ENCODE measurements around the gene KIAA1328. TPM values are rescaled to one million over a fixed set of nuclear protein-coding genes. Genes with fewer than 3 reads are reported as not detected.

The KIAA1328 gene
- polyA plus RNA-seq, 1 donor (not counting 4 experiments of a cell fraction or from before 2014, with no cell fraction given), result 5.5 TPM

DNA sequence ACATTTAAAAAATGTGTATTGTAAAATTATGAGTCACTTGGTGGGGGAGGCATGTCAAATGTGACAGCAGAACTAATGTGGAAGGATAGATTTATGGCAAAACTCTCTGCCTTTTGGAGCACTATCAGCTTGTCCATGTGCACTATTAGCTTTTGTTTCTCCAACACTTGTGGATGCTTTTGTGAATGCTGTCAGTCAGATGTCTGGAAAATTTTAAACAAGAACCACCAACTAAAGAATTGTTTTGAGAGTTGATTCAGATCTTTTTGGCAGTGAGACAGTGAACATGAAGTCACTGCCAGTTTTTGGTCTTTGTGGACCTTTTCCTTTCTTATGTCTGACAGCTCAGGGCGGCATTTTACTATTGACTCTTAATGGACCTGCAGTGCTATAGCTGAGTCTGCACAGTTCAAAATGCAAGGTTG lies 72.4 kb downstream of the KIAA1328 start:
- Histone ChIP-seq H3K4me1 (ENCODE audit: control insufficient read depth, extremely low read depth, insufficient read depth, low read length) (no peaks in the 10 kb centered on the region), H3K9me3 (ENCODE audit: control insufficient read depth, low read depth, low read length) (no peaks in the 10 kb centered on the region), H2AFZ (ENCODE audit: control insufficient read depth, low read length) (no peak overlapping the region), H3K9me1 (ENCODE audit: control insufficient read depth, extremely low read depth, insufficient read depth, low read length) (no peaks in the 10 kb centered on the region), H3K4me3 (ENCODE audit: control insufficient read depth in 2 of 3, extremely low read depth in 1 of 3, insufficient read depth in 2 of 3, low read depth in 1 of 3, low read length in 3 of 3) (no peak overlapping the region), H3K27ac (ENCODE audit: control insufficient read depth, insufficient read depth, low read length) (no peak overlapping the region), H3K36me3 (ENCODE audit: control insufficient read depth in 2 of 2, extremely low read depth in 1 of 2, insufficient read depth in 2 of 2, low read length in 2 of 2) (no peaks in the 10 kb centered on the region), H3K4me2 (ENCODE audit: control insufficient read depth, extremely low read depth, insufficient read depth, low read depth, low read length) (no peak overlapping the region), H4K20me1 (ENCODE audit: control insufficient read depth, extremely low read depth, insufficient read depth, low read length) (no peaks in the 10 kb centered on the region), H3K79me2 (ENCODE audit: control insufficient read depth, insufficient read depth, low read length) (no peaks in the 10 kb centered on the region), H3K27me3 (ENCODE audit: control insufficient read depth, extremely low read depth, insufficient read depth, low read length) (no peaks in the 10 kb centered on the region), H3K9ac (ENCODE audit: control insufficient read depth, extremely low read depth, insufficient read depth, low read length) (no peak overlapping the region)
- TF ChIP-seq EZH2 (IDR thresholded peaks at IDR 0.05; ENCODE audit: low read length), result no peak
- TF ChIP-seq, protein P1, sequence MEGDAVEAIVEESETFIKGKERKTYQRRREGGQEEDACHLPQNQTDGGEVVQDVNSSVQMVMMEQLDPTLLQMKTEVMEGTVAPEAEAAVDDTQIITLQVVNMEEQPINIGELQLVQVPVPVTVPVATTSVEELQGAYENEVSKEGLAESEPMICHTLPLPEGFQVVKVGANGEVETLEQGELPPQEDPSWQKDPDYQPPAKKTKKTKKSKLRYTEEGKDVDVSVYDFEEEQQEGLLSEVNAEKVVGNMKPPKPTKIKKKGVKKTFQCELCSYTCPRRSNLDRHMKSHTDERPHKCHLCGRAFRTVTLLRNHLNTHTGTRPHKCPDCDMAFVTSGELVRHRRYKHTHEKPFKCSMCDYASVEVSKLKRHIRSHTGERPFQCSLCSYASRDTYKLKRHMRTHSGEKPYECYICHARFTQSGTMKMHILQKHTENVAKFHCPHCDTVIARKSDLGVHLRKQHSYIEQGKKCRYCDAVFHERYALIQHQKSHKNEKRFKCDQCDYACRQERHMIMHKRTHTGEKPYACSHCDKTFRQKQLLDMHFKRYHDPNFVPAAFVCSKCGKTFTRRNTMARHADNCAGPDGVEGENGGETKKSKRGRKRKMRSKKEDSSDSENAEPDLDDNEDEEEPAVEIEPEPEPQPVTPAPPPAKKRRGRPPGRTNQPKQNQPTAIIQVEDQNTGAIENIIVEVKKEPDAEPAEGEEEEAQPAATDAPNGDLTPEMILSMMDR (optimal IDR thresholded peaks at IDR 0.05 in 1 of 3, IDR thresholded peaks at IDR 0.05 in 1 of 3, conservative IDR thresholded peaks at IDR 0.05 in 1 of 3; ENCODE audit: extremely low read depth in 1 of 3, insufficient read depth in 2 of 3, low read length in 3 of 3), result no peak
- dilution Hi-C loops (cut with MboI; ENCODE audit: extremely low pct_ligation_motif_present, low sequenced_read_pairs), result no loop called here
- FAIRE-seq (no peak), DNase-seq (ENCODE audit: low read depth, low spot score) (no peak)

DNA sequence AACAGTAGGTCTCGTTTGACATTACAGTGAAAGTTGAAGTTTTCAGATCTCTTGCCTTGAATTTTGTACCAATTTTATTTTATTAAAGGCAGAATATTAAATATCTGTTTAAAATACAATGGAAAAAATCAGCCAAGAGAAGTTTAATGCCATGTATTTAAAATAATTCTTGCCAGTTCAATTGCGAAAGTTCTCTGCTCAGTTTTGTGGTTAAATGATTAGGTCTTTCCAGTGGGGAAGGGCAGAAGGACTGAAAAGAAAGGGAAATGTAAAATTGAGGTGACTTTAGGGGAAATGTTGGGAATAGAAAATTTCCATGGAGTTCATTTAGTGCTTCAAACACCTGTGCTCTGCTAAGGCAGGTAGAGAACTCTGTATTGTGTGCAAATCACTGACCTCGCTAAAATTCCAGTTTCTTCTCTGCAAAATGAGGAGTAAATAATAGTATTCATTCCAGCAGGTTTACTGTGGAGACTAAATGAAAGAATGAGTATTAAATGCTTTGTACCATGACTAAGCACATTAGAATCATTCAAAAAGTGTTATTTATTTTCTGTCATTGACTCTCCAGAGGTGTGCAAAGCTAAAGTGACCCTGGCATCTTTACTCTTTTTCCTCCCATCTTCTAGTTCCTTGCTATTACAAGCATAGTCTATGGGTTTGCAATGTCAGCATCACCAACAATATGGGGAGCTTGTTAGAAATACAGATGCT lies 74.4 kb downstream of the KIAA1328 start:
- Histone ChIP-seq H2AFZ (ENCODE audit: control insufficient read depth, low read length) (no peak overlapping the region), H3K27me3 (ENCODE audit: control insufficient read depth, extremely low read depth, insufficient read depth, low read length) (no peaks in the 10 kb centered on the region), H3K9me3 (ENCODE audit: control insufficient read depth, low read depth, low read length) (no peaks in the 10 kb centered on the region), H3K4me3 (ENCODE audit: control insufficient read depth in 2 of 3, extremely low read depth in 1 of 3, insufficient read depth in 2 of 3, low read depth in 1 of 3, low read length in 3 of 3) (no peak overlapping the region), H3K9ac (ENCODE audit: control insufficient read depth, extremely low read depth, insufficient read depth, low read length) (no peak overlapping the region), H3K36me3 (ENCODE audit: control insufficient read depth in 2 of 2, extremely low read depth in 1 of 2, insufficient read depth in 2 of 2, low read length in 2 of 2) (no peaks in the 10 kb centered on the region), H3K9me1 (ENCODE audit: control insufficient read depth, extremely low read depth, insufficient read depth, low read length) (no peaks in the 10 kb centered on the region), H3K27ac (ENCODE audit: control insufficient read depth, insufficient read depth, low read length) (no peak overlapping the region), H4K20me1 (ENCODE audit: control insufficient read depth, extremely low read depth, insufficient read depth, low read length) (no peaks in the 10 kb centered on the region), H3K79me2 (ENCODE audit: control insufficient read depth, insufficient read depth, low read length) (no peaks in the 10 kb centered on the region), H3K4me1 (ENCODE audit: control insufficient read depth, extremely low read depth, insufficient read depth, low read length) (no peaks in the 10 kb centered on the region), H3K4me2 (ENCODE audit: control insufficient read depth, extremely low read depth, insufficient read depth, low read depth, low read length) (no peak overlapping the region)
- TF ChIP-seq, protein P1 (optimal IDR thresholded peaks at IDR 0.05 in 1 of 3, IDR thresholded peaks at IDR 0.05 in 1 of 3, conservative IDR thresholded peaks at IDR 0.05 in 1 of 3; ENCODE audit: extremely low read depth in 1 of 3, insufficient read depth in 2 of 3, low read length in 3 of 3), result no peak
- no peak for TF ChIP-seq EZH2 (IDR thresholded peaks at IDR 0.05; ENCODE audit: low read length)
- no peak for DNase-seq (ENCODE audit: low read depth, low spot score)
- dilution Hi-C loops (cut with MboI; ENCODE audit: extremely low pct_ligation_motif_present, low sequenced_read_pairs), result no loop called here
- no peak for FAIRE-seq
